Mononuclear cell (primary cell): Measurements from ENCODE around the gene KAT2B. TPM values are rescaled to one million over a fixed set of nuclear protein-coding genes. Genes with fewer than 3 reads are reported as not detected.
A peak's percentile ranks its signal among the peaks of the same experiment; 100 is the strongest.

Source experiments
- H3K27me3 ChIP-seq: 2 replicates; pipeline ENCODE4 v1.6.0; 2011; ENCODE audit warnings: low read length, control low read depth; ENCODE audit not compliant: insufficient read depth
- H3K4me1 ChIP-seq: 2 replicates; pipeline ENCODE4 v1.5.1; 2011; ENCODE audit warnings: mild to moderate bottlenecking, low read length, control low read depth; ENCODE audit not compliant: insufficient read depth
- H3K4me3 ChIP-seq: 2 replicates; pipeline ENCODE4 v1.5.1; 2011; ENCODE audit warnings: mild to moderate bottlenecking, low read length, moderate library complexity
- H3K9me3 ChIP-seq: 2 replicates; pipeline ENCODE4 v1.5.1; 2011; ENCODE audit warnings: low read depth, mild to moderate bottlenecking, control low read depth, low read length
- total RNA-seq: library from RNA; depleted of rRNA; stranded (reverse); fragments of >200 nt; gene quantifications from one replicate; pipeline ENCODE4 v1.2.3, GENCODE V29; 2012

The KAT2B gene
- total RNA-seq, 1 donor: 31.1 TPM

DNA sequence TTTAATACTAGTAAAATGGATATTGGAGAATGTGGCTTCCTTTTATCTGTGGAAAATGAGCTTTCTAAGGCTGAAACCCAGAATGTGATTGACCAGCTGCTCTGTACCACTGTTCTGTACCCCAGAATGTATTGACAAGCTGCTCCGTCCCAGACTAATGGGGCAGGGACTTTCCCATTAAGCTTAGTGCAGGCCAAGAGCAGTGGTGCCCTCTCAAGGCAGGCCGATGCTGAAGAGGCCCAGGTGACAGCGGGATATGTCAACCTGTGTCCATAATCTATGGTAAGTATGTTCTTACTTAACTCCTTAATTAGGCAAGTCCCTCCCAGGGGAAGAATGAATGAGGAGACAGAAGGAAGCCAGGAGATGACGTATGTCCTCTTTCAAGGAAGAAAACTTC, 114.7 kb downstream of the KAT2B start:
- peaks cover 3% of the 10 kb centered on the region for H3K4me1 ChIP-seq
- no peaks in the 10 kb centered on the region for H3K27me3 ChIP-seq
- no peak overlapping the region for H3K4me3 ChIP-seq
- H3K9me3 ChIP-seq: no peaks in the 10 kb centered on the region

DNA sequence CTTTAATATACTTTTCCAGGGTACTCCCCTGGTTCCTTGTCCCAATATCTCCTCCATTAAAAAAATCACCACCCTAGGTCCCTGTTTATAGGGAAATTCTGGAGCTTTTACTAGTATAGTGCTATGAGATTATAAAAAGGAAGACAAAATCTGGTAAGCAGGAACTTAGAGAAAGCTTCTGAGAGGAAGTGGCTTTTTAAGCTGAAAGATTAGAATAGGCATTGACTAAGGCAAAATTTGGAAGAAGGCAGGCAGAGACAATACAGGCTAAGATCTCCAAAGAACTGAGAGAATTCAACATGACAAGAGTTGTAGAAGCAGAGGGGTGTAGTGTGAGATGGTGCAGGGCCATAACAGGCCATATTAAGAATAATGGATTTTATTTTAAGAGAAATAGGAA, 120.0 kb downstream of the KAT2B start:
- Histone ChIP-seq H3K27me3 (no peaks in the 10 kb centered on the region), H3K9me3 (no peaks in the 10 kb centered on the region), H3K4me1 (peaks cover 14% of the 10 kb centered on the region), H3K4me3 (no peak overlapping the region)

DNA sequence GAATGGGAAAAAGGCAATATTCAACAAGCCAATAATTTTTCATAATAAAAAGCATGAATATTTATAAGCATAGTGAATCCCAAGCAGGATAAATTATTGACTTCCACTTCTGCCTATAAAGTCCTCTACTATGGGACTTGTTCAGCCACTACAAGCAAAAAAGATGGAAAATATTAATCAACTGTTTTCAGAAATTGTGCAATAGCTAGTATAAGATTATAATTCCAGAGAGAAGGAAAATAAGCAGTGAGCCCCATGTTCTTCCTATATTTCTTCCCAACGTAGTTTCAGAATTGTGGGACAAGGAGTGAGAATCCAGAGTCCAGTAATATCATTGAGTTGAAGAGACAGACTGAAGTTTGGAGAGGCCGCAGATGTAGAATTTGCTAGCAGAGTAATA, 121.5 kb downstream of the KAT2B start:
- Histone ChIP-seq H3K27me3 (no peaks in the 10 kb centered on the region), H3K4me1 (peaks cover 14% of the 10 kb centered on the region), H3K4me3 (no peak overlapping the region), H3K9me3 (no peaks in the 10 kb centered on the region)

DNA sequence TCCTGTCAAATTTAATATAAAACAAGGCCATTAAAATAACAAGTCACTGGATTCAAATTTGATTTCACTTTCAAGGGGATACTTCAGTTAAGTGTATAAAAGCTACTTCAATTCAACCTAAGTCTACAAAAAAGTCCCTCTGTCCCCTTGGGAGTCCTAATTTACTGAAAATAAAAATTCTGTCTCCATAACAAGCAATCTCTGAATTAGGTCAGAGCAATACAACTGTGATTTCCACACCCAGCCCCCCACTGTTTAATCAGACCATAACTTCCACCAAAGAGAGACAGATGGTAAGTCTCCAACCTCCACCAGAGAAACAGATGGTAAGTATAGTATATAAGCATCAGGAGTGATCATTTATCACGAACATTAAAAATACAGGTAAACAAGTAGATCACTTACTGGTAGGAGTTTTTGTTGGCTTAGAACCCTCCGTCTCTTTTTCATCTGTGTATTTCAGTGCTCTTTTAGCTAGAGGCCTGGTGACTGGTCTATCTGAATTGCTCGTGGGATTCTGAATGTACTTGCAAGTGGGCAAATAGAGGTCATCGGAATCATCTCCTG, 133.7 kb downstream of the KAT2B start:
- Histone ChIP-seq H3K4me3 (no peak overlapping the region), H3K9me3 (no peaks in the 10 kb centered on the region), H3K27me3 (no peaks in the 10 kb centered on the region), H3K4me1 (no peaks in the 10 kb centered on the region)

DNA sequence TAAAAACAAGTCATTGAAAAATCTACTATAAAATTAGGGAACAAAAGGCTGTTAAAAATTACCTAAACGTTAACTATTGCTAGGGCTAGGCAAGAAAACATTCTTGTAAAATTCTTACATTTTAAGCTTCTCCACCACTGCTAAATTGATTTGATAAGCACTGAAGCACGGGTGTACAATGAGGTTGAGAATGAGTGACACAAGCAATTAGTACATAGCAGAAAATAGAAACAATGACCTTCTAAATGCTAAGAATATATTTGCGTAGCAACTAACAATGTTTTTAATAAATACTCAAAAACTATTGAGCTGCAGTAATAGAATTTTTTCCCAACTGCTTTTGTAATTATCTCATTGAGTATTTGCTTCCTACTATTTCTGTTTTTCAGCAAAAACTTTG, 141.0 kb downstream of the KAT2B start:
- Histone ChIP-seq H3K4me3 (no peak overlapping the region), H3K9me3 (no peaks in the 10 kb centered on the region), H3K27me3 (no peaks in the 10 kb centered on the region), H3K4me1 (peaks cover 6% of the 10 kb centered on the region)

DNA sequence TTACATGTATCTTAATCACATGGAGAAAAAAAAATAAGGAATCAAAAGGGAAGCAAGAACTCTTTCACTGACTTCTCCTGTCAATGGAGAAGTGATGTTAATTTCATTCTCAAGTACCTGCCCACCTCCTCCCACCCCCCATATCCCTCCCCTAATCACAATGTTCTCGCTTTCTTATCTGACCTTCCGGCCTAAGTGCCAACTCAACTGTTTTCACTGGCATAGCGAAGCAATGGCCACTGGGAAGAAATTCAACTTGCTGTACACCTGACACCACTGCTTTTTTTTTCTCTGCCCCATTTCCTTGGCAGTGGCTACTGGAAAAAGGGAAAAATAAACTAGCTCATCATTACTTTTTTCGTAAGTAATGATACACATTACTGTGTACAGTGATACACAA, 142.0 kb downstream of the KAT2B start:
- H3K27me3 ChIP-seq: no peaks in the 10 kb centered on the region
- no peaks in the 10 kb centered on the region for H3K9me3 ChIP-seq

DNA sequence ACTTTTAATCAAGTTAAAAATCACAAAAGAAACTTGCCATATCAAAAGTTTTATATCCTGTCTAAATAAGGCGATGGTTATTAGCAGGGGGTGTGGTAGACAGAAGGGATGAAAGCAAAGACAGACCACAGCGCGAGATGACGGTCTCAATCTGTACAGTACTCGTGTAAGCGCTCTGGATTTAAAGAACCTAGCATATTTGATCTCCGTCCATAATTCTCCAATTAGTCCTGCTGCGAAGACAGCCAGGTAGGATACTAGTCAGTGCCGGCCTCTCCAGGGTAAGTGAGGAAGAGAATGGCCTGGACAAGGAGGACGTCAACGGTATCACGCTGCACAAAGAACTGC, 145.1 kb downstream of the KAT2B start:
- Histone ChIP-seq H3K4me3 (peak overlapping the region; percentile 74), H3K9me3 (no peaks in the 10 kb centered on the region), H3K4me1 (peaks cover 17% of the 10 kb centered on the region), H3K27me3 (no peaks in the 10 kb centered on the region)

More for the DNA sequence above, 142.0 kb downstream of the KAT2B start:
- no peak overlapping the region for H3K4me3 ChIP-seq
- H3K4me1 ChIP-seq: peaks cover 13% of the 10 kb centered on the region

DNA sequence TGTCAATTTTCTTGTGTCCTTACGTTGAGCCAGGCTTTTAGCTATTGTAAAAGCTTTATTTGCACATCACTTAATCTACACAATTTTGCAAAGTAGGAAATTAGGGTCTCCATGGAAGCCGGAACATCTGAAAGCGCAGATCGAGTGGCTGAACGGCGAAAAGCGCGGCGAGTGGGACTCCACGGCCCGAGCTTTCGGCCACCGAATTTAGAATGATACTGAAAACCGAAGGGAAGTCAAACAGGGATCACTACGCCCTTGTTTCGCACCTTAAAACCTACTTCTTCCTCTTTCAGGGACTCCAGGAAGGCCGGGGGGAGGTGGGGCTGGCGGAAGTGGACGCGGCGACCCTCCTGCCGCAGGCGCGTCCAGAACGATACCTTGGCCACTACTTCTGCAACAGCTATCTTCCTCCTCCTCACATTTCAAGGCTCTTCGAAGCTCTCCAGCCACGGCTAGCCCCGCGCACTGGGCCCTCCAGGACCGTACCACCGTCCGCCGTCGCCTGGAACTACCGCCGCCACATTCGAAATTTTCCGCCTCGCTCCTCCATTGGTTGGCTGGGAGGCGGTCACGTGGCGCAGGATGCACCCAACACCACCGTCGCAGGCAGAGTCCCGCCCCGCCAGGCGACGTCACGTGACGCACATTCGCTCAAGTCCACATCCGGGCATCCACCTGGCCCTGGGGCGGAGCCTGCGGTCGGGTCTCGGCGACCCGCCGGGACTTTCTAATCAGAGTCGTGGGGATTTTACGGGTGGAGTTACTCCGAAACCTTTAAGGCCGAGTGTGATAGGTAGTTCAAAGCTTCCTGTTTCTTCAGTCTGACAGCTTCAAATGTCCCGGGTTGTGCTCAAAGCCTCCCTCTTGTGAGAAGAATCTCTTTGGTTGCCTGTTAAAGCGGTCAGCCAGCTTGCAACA, 145.7 kb downstream of the KAT2B start, which contains the start of gene SGO1:
TSS of gene SGO1 (minus strand) at position 528 of the 921 bp plus-strand sequence. CDS start 2,179 bp downstream, outside the sequence.
- H3K27me3 ChIP-seq: no peaks in the 10 kb centered on the region
- H3K9me3 ChIP-seq: no peaks in the 10 kb centered on the region
- peak within 1 kb of the TSS; percentile 74 for H3K4me3 ChIP-seq
- H3K4me1 ChIP-seq: peaks cover 17% of the 10 kb centered on the region

DNA sequence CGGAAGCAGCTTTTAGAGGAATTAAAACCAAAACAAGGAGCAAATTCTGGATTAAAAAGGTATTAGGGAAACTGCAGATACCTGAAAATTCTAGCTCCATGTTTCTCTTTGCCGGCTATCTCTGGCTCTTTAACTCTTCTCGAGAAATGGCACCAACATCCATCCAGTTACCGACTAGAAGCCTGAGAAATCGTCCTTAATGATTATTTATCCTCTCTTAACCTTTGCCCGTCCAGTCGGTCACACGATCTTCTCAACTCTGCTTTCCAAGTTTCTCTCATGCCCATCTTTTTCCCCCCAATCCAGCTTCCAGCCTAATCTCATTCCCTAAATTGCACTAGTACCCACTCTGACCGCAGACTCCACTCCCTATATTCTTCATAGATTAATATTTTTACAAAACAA, 146.4 kb downstream of the KAT2B start:
- Histone ChIP-seq H3K4me1 (peaks cover 17% of the 10 kb centered on the region), H3K4me3 (peak overlapping the region; percentile 74), H3K27me3 (no peaks in the 10 kb centered on the region), H3K9me3 (no peaks in the 10 kb centered on the region)

DNA sequence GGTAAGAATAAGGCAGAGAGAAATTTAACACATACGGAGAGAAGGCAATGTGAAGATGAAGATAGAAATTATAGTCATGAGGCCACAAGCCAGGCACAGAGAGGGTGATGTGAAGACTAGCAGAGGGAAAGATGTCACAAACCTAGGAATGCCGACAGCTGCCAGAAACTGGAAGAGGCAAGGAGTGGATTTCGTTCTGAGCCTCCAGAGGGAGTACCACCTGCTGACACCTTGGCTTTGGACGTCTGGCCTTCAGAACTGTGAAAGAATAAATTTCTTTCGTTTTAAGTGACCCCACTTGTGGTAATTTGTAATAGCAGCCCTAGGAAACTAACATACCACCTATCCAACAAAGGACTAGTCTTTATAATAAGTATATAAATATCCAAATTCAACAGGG, 150.7 kb downstream of the KAT2B start:
- Histone ChIP-seq H3K27me3 (no peaks in the 10 kb centered on the region), H3K4me3 (no peak overlapping the region), H3K4me1 (peaks cover 12% of the 10 kb centered on the region), H3K9me3 (no peaks in the 10 kb centered on the region)

DNA sequence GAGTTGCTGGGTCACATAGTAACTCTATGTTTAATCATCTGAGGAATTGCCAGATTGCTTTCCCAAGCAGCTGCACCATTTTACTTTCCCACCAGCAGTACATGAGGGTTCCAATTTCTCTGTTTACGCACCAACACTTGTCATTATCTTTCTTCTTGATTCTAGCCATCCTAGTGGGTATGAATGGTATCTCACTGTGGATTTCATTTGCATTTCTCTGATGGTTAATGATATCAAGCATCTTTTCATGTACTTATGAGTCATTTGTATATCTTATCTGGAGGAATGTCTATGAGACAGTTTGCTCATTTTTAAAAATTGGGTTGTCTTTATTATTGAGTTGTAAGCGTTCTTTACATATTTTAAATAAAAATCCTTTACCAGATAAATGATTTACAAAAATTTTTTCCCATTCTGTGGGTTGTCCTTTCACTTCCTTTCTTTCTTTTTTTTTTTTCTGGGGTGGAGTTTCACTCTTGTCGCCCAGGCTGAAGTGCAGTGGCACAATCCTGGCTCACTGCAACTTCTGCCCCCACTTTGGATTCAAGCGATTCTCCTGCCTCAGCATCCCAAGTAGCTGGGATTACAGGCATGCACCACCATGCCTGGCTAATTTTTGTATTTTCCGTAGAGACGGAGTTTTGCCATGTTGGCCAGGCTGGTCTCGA, 154.7 kb downstream of the KAT2B start:
- no peaks in the 10 kb centered on the region for H3K4me1 ChIP-seq
- H3K27me3 ChIP-seq: no peaks in the 10 kb centered on the region
- no peak overlapping the region for H3K4me3 ChIP-seq
- no peaks in the 10 kb centered on the region for H3K9me3 ChIP-seq

DNA sequence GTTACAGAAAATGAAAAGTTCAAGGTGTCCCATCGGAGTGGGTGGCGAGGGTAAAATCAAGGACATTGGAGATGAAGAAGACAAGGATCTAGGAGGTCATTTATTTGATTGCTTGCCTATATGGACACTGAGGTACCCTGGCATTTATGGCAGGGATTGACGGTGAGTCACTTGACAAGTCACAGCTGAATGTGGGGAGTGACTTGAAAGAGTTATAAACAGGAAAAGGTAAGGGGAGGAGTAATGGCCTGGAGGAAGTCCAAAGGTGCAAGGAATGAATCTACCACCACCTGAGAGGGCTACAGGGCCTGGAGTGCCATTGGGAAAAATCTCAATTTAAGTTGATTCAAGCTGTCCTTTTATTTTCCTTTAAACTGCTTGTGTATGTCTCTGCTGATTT, 157.5 kb downstream of the KAT2B start:
- H3K4me3 ChIP-seq: no peak overlapping the region
- H3K9me3 ChIP-seq: no peaks in the 10 kb centered on the region
- H3K27me3 ChIP-seq: no peaks in the 10 kb centered on the region
- H3K4me1 ChIP-seq: no peaks in the 10 kb centered on the region

DNA sequence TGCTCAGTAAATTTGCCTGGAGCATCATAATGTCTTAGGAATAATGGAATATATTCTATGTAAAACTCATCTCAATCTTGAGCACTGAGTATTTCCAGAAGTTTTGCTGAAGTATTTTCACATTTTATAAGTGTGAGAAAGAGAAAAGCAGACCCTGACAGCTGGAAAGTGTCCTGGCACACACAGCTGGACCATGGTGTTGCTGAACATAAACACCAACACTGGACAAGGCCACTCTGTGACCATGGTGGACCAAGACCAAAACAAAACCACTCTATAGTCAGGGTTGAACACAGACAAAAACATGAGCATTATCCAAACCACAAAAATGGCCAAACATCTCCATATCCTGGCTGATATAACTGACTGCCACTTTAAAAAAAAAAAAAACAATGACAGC, 160.9 kb downstream of the KAT2B start:
- H3K4me3 ChIP-seq: no peak overlapping the region
- H3K9me3 ChIP-seq: no peaks in the 10 kb centered on the region
- H3K4me1 ChIP-seq: no peaks in the 10 kb centered on the region
- no peaks in the 10 kb centered on the region for H3K27me3 ChIP-seq
